ENCODE measurements around the gene PROSER3. TPM values are rescaled to one million over a fixed set of nuclear protein-coding genes. Genes with fewer than 3 reads are reported as not detected.

Gene PROSER3
- total and polyA plus RNA-seq, 9 of the 15 experiments (the other 6 are each of a cell fraction or from before 2014, with no cell fraction given): 1.0 to 39.5 (median 5.1) TPM

DNA sequence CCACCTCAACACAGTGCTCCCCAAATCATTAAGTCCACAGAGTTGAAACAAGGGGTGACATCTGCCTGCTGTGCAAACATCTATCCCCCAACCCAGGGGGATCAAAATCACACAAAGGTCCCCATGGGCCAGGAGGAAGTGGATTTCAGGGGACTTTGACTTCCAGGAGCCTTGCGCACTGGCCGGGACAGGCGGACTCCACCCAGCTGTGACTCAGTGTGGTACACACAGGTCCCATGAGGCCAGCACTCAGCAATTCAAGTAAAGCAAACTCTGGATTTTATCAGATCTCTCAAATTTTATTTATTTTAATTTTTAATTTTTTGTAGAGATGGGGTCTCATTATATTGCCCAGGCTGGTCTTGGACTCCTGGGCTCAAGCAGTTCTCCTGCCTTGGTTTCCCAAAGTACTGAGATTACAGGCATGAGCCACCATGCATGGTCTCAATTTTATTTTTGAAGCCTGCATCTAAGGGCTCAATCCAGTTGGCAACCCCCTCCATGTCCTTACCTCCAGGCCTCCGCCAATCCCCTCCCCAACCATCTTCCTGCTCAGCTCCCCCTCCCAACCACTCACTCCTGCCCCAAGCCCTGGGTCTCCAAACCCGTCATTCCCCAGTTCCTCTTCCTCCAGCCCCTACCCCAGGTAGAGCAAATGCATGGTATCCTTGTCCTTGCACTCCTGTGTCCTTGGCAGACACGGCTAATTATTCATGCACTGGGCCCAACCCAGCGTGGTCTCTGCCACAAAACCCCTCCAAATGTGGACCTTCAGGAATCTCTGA, 35.6 kb downstream of the PROSER3 start:
- peak in 2 of 4 experiments; percentile 19 to 37 for DNase-seq (ENCODE audit: extremely low read depth in 1 of 4, low spot score in 3 of 4)
- Histone ChIP-seq H3K4me2 (ENCODE audit: insufficient read depth, low read length) (no peak overlapping the region; the same call in 1 of the 2 replicates), H3K9me1 (ENCODE audit: control insufficient read depth, insufficient read depth, low read length) (no peaks in the 10 kb centered on the region), H3K27ac (ENCODE audit: extremely low read depth, low read depth, low read length) (no peak overlapping the region), H4K20me1 (replicated peaks; ENCODE audit: control insufficient read depth, insufficient read depth, low read length) (no peaks in the 10 kb centered on the region), H2AFZ (ENCODE audit: low read depth, low read length) (no peak overlapping the region), H3K9me3 (replicated peaks; ENCODE audit: control insufficient read depth, insufficient read depth, low read depth, low read length) (no peaks in the 10 kb centered on the region), H3K27me3 (ENCODE audit: control insufficient read depth in 2 of 2, insufficient read depth in 2 of 2, low read length in 2 of 2) (no peaks in the 10 kb centered on the region; a peak in 1 of 5 replicates), H3K4me1 (replicated peaks in 1 of 2; ENCODE audit: control insufficient read depth in 2 of 2, insufficient read depth in 2 of 2, low read length in 2 of 2) (peaks cover 0 to 56% of the 10 kb centered on the region in 2 experiments; a peak in 3 of 5 replicates), H3K9ac (ENCODE audit: insufficient read depth in 1 of 2, low read depth in 2 of 2, low read length in 2 of 2) (peak overlapping the region in 1 of 2 experiments; percentile 48; a peak in 1 of 4 replicates), H3K79me2 (ENCODE audit: control insufficient read depth, insufficient read depth, low read length) (no peaks in the 10 kb centered on the region), H3K36me3 (ENCODE audit: control insufficient read depth, insufficient read depth, low read length) (no peaks in the 10 kb centered on the region), H3K4me3 (no peak overlapping the region)
- BruUV-seq (replicated peaks): no TSS peak
- peak; percentile 48; the same call in 1 of the 3 replicates for ATAC-seq
- ChIA-PET CTCF (ENCODE audit: low intra/inter-chr PET ratio) (no interaction called here), POLR2A (interaction anchor here (0.6 kb wide), 1 partner anchor 82 kb away, joined by 4 read pairs; no protein-coding TSS in a partner anchor)
- FAIRE-seq: no peak
- 19% methylated on average over 7 of the region's 7 CpGs for WGBS (ENCODE audit: insufficient coverage, low coverage, missing lambda C conversion rate)
- intact Hi-C loops (cut with micrococcal nuclease): no loop called here
- in situ Hi-C loops (cut with MboI): no loop called here
- TF ChIP-seq NRF1 (conservative IDR thresholded peaks at IDR 0.05 in 1 of 2, IDR thresholded peaks at IDR 0.05 in 1 of 2): peak; percentile 60 to 64
- TF ChIP-seq, protein P1, sequence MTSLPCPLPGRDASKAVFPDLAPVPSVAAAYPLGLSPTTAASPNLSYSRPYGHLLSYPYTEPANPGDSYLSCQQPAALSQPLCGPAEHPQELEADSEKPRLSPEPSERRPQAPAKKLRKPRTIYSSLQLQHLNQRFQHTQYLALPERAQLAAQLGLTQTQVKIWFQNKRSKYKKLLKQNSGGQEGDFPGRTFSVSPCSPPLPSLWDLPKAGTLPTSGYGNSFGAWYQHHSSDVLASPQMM (CRISPR knock-in tag; IDR thresholded peaks at IDR 0.05): no peak
- peak; percentile 62 for TF ChIP-seq FOSL1 (tag; conservative IDR thresholded peaks at IDR 0.05)
- no peak for TF ChIP-seq KLF16 (IDR thresholded peaks at IDR 0.05)
- TF ChIP-seq PTRF (tag; IDR thresholded peaks at IDR 0.05): no peak
- TF ChIP-seq ZNF184 (CRISPR knock-in tag; IDR thresholded peaks at IDR 0.05): no peak
- no peak for TF ChIP-seq NELFE (IDR thresholded peaks at IDR 0.05; ENCODE audit: insufficient read depth, insufficient read length)
- 0 out of 2 replicates have a peak, but pooled peaks have one; percentile 27 for TF ChIP-seq JUND (IDR thresholded peaks at IDR 0.05; ENCODE audit: borderline replicate concordance, low read depth, low read length)
- TF ChIP-seq JUND (tag; IDR thresholded peaks at IDR 0.05; ENCODE audit: borderline replicate concordance, low read depth, low read length): no peak
- no peak for TF ChIP-seq ZNF133 (CRISPR knock-in tag; IDR thresholded peaks at IDR 0.05)
- TF ChIP-seq SMAD1 (IDR thresholded peaks at IDR 0.05; ENCODE audit: low read depth, low read length, partially characterized antibody): no peak
- TF ChIP-seq HOXB6 (CRISPR knock-in tag; IDR thresholded peaks at IDR 0.05; ENCODE audit: borderline replicate concordance): no peak
- TF ChIP-seq NR2F6 (CRISPR knock-in tag; IDR thresholded peaks at IDR 0.05): no peak
- TF ChIP-seq IRF2 (CRISPR knock-in tag; IDR thresholded peaks at IDR 0.05): no peak
- no peak for TF ChIP-seq RCOR1 (IDR thresholded peaks at IDR 0.05; ENCODE audit: borderline replicate concordance in 1 of 2, low read depth in 2 of 2, low read length in 2 of 2)
- no peak for TF ChIP-seq TGIF2 (CRISPR knock-in tag; IDR thresholded peaks at IDR 0.05)
- no peak for TF ChIP-seq MEF2A (IDR thresholded peaks at IDR 0.05; ENCODE audit: control insufficient read depth, low read depth, low read length)
- TF ChIP-seq, protein P2, sequence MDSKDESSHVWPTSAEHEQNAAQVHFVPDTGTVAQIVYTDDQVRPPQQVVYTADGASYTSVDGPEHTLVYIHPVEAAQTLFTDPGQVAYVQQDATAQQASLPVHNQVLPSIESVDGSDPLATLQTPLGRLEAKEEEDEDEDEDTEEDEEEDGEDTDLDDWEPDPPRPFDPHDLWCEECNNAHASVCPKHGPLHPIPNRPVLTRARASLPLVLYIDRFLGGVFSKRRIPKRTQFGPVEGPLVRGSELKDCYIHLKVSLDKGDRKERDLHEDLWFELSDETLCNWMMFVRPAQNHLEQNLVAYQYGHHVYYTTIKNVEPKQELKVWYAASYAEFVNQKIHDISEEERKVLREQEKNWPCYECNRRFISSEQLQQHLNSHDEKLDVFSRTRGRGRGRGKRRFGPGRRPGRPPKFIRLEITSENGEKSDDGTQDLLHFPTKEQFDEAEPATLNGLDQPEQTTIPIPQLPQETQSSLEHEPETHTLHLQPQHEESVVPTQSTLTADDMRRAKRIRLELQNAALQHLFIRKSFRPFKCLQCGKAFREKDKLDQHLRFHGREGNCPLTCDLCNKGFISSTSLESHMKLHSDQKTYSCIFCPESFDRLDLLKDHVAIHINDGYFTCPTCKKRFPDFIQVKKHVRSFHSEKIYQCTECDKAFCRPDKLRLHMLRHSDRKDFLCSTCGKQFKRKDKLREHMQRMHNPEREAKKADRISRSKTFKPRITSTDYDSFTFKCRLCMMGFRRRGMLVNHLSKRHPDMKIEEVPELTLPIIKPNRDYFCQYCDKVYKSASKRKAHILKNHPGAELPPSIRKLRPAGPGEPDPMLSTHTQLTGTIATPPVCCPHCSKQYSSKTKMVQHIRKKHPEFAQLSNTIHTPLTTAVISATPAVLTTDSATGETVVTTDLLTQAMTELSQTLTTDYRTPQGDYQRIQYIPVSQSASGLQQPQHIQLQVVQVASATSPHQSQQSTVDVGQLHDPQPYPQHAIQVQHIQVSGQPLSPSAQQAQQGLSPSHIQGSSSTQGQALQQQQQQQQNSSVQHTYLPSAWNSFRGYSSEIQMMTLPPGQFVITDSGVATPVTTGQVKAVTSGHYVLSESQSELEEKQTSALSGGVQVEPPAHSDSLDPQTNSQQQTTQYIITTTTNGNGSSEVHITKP (IDR thresholded peaks at IDR 0.05; ENCODE audit: partially characterized antibody): no peak

Data from K562 (cell line).